Neural progenitor cell (in vitro differentiated cells): ENCODE results near the gene KIRREL3. TPM values are rescaled to one million over a fixed set of nuclear protein-coding genes. Genes with fewer than 3 reads are reported as not detected.

Source experiments
- DNase-seq: peaks from one replicate; pipeline ENCODE4 v3.0.0-alpha.2; 2016; ENCODE audit warnings: low spot score
- H2AFZ ChIP-seq: fragments of 200-600 bp; sonication (generic); replicated peaks from 2 replicates; pipeline ENCODE4 v1.6.1; 2016; ENCODE audit warnings: antibody characterized with exemption
- H3F3A ChIP-seq: fragments of 200-600 bp; sonication (generic); 2 replicates; pipeline ENCODE4 v1.6.1; 2016; ENCODE audit warnings: antibody characterized with exemption, low read depth
- H3K27ac ChIP-seq: fragments of 200-600 bp; sonication (generic); 2 replicates; pipeline ENCODE4 v1.5.1; 2016; ENCODE audit warnings: mild to moderate bottlenecking
- H3K27me3 ChIP-seq: fragments of 200-600 bp; sonication (generic); 2 replicates; pipeline ENCODE4 v1.6.1; 2016; ENCODE audit warnings: mild to moderate bottlenecking, moderate library complexity
- H3K36me3 ChIP-seq: fragments of 200-600 bp; sonication (generic); 2 replicates; pipeline ENCODE4 v1.5.1; 2016
- H3K4me1 ChIP-seq: fragments of 200-600 bp; sonication (generic); 2 replicates; pipeline ENCODE4 v1.6.1; 2016; ENCODE audit warnings: mixed run types
- H3K4me2 ChIP-seq: fragments of 200-600 bp; sonication (generic); 2 replicates; pipeline ENCODE4 v1.6.1; 2016
- H3K4me3 ChIP-seq: fragments of 200-600 bp; sonication (generic); 2 replicates; pipeline ENCODE4 v1.5.1; 2016
- H3K79me2 ChIP-seq: fragments of 200-600 bp; sonication (generic); 2 replicates; pipeline ENCODE4 v1.6.1; 2016; ENCODE audit warnings: low read depth
- H3K9ac ChIP-seq: fragments of 200-600 bp; sonication (generic); 2 replicates; pipeline ENCODE4 v1.6.1; 2016
- H3K9me3 ChIP-seq: fragments of 200-600 bp; sonication (generic); 2 replicates; pipeline ENCODE4 v1.5.1; 2016; ENCODE audit warnings: low read depth
- H4K20me1 ChIP-seq: fragments of 200-600 bp; sonication (generic); 2 replicates; pipeline ENCODE4 v1.6.1; 2016; ENCODE audit warnings: low read depth
- H3K27ac Mint-ChIP-seq: 3 replicates; pipeline ENCODE4 v1.8.0; 2021; ENCODE audit warnings: mixed read lengths
- H3K27me3 Mint-ChIP-seq: 2 replicates; pipeline ENCODE4 v1.8.0; 2022; ENCODE audit warnings: low read depth, mild to moderate bottlenecking, inconsistent platforms, moderate library complexity, mixed read lengths; ENCODE audit not compliant: insufficient read depth
- H3K36me3 Mint-ChIP-seq: 3 replicates; pipeline ENCODE4 v1.8.0; 2021; ENCODE audit warnings: mixed read lengths
- H3K4me1 Mint-ChIP-seq: 3 replicates; pipeline ENCODE4 v1.8.0; 2021; ENCODE audit warnings: mixed read lengths
- H3K4me3 Mint-ChIP-seq: 3 replicates; pipeline ENCODE4 v1.8.0; 2021; ENCODE audit warnings: mild to moderate bottlenecking, moderate library complexity, mixed read lengths
- H3K9me3 Mint-ChIP-seq: 3 replicates; pipeline ENCODE4 v1.8.0; 2020; ENCODE audit warnings: mixed read lengths
- EZH2 ChIP-seq: fragments of 200-600 bp; sonication (generic); IDR thresholded peaks from 2 replicates; pipeline ENCODE4 v1.6.1; 2017; ENCODE audit warnings: antibody characterized with exemption, mild to moderate bottlenecking, moderate library complexity
- EZH2phosphoT487 ChIP-seq: fragments of 200-600 bp; sonication (generic); IDR thresholded peaks from 2 replicates; pipeline ENCODE4 v1.6.1; 2017; ENCODE audit warnings: antibody characterized with exemption
- total RNA-seq: library from RNA; depleted of rRNA; stranded (reverse); fragments of >200 nt; gene quantifications from 2 replicates; pipeline ENCODE4 v1.2.3, GENCODE V29; 2015; ENCODE audit warnings: low replicate concordance
- TF ChIP-seq, protein P1 (sequence below): fragments of 200-600 bp; sonication (generic); IDR thresholded peaks from 2 replicates; pipeline ENCODE4 v1.5.1; 2017; ENCODE audit warnings: antibody characterized with exemption, mild to moderate bottlenecking

The KIRREL3 gene
- total RNA-seq, 1 donor from 2014 or later, result 1.1 TPM

DNA sequence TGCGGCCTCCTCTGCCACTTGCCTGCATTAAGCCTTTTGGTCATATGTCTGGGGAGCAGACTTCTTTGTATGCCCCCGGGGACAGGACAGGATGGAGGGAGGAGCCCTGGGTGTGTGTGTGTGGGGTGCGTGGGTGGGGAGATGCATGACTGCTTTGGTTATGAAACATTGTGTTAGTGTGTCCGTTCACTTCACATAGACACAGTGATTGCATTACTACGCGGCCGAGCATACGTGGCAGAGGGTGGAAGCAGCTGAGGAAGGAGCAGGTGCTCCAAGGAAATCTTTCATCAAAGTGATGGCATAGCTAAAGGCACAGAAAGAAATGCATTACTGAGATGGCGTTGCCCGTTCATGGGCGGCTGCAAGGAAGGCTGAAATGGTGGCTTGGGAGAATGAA lies 384.7 kb downstream of the KIRREL3 start:
- no peak overlapping the region for H3K4me3 ChIP-seq
- H3F3A ChIP-seq, result no peaks in the 10 kb centered on the region
- no peaks in the 10 kb centered on the region for H3K36me3 ChIP-seq
- H3K27ac Mint-ChIP-seq, result no peak overlapping the region
- H3K4me3 Mint-ChIP-seq, result no peak overlapping the region
- peaks cover 12% of the 10 kb centered on the region for H3K4me1 Mint-ChIP-seq
- no peak overlapping the region for H3K4me2 ChIP-seq
- no peak overlapping the region for H2AFZ ChIP-seq
- no peak overlapping the region for H3K9ac ChIP-seq
- DNase-seq, result no peak
- peaks cover 9% of the 10 kb centered on the region for H3K4me1 ChIP-seq
- no peak for TF ChIP-seq EZH2phosphoT487
- no peak for TF ChIP-seq EZH2
- TF ChIP-seq, protein P1, sequence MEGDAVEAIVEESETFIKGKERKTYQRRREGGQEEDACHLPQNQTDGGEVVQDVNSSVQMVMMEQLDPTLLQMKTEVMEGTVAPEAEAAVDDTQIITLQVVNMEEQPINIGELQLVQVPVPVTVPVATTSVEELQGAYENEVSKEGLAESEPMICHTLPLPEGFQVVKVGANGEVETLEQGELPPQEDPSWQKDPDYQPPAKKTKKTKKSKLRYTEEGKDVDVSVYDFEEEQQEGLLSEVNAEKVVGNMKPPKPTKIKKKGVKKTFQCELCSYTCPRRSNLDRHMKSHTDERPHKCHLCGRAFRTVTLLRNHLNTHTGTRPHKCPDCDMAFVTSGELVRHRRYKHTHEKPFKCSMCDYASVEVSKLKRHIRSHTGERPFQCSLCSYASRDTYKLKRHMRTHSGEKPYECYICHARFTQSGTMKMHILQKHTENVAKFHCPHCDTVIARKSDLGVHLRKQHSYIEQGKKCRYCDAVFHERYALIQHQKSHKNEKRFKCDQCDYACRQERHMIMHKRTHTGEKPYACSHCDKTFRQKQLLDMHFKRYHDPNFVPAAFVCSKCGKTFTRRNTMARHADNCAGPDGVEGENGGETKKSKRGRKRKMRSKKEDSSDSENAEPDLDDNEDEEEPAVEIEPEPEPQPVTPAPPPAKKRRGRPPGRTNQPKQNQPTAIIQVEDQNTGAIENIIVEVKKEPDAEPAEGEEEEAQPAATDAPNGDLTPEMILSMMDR, result no peak
- H3K27me3 Mint-ChIP-seq, result peaks cover 5% of the 10 kb centered on the region
- H3K27ac ChIP-seq, result no peak overlapping the region
- H4K20me1 ChIP-seq, result no peaks in the 10 kb centered on the region
- H3K36me3 Mint-ChIP-seq, result no peaks in the 10 kb centered on the region
- peaks cover 11% of the 10 kb centered on the region for H3K27me3 ChIP-seq
- H3K9me3 Mint-ChIP-seq, result peaks cover 4% of the 10 kb centered on the region
- no peaks in the 10 kb centered on the region for H3K79me2 ChIP-seq
- no peaks in the 10 kb centered on the region for H3K9me3 ChIP-seq

GRCh38 chr11:126613272-126613671 lies 387.3 kb downstream of the KIRREL3 start:
- H3K9me3 ChIP-seq, result no peaks in the 10 kb centered on the region
- TF ChIP-seq EZH2 (no peak), EZH2phosphoT487 (no peak)
- TF ChIP-seq, protein P1, result no peak
- H2AFZ ChIP-seq, result no peak overlapping the region
- DNase-seq, result no peak
- peaks cover 2% of the 10 kb centered on the region for H3K9me3 Mint-ChIP-seq
- no peaks in the 10 kb centered on the region for H3K36me3 ChIP-seq
- H3K4me3 ChIP-seq, result no peak overlapping the region
- H3K36me3 Mint-ChIP-seq, result no peaks in the 10 kb centered on the region
- peaks cover 18% of the 10 kb centered on the region for H3K4me1 ChIP-seq
- H3K4me1 Mint-ChIP-seq, result peaks cover 18% of the 10 kb centered on the region
- no peaks in the 10 kb centered on the region for H3K79me2 ChIP-seq
- H3K27me3 Mint-ChIP-seq, result peaks cover 4% of the 10 kb centered on the region
- no peak overlapping the region for H3K27ac ChIP-seq
- H3K9ac ChIP-seq, result no peak overlapping the region
- H3F3A ChIP-seq, result peaks cover 16% of the 10 kb centered on the region
- H3K4me3 Mint-ChIP-seq, result no peak overlapping the region
- H3K27ac Mint-ChIP-seq, result no peak overlapping the region
- peaks cover 15% of the 10 kb centered on the region for H3K27me3 ChIP-seq
- no peak overlapping the region for H3K4me2 ChIP-seq
- no peaks in the 10 kb centered on the region for H4K20me1 ChIP-seq

GRCh38 chr11:126612671-126613070 lies 387.9 kb downstream of the KIRREL3 start:
- peaks cover 15% of the 10 kb centered on the region for H3K27me3 ChIP-seq
- H3F3A ChIP-seq, result peaks cover 22% of the 10 kb centered on the region
- H3K79me2 ChIP-seq, result no peaks in the 10 kb centered on the region
- H3K4me1 Mint-ChIP-seq, result peaks cover 24% of the 10 kb centered on the region
- no peak overlapping the region for H3K27ac Mint-ChIP-seq
- DNase-seq, result no peak
- no peaks in the 10 kb centered on the region for H3K36me3 ChIP-seq
- peaks cover 4% of the 10 kb centered on the region for H4K20me1 ChIP-seq
- no peak overlapping the region for H3K4me2 ChIP-seq
- peaks cover 23% of the 10 kb centered on the region for H3K4me1 ChIP-seq
- no peaks in the 10 kb centered on the region for H3K9me3 ChIP-seq
- no peak overlapping the region for H3K9ac ChIP-seq
- TF ChIP-seq, protein P1, result no peak
- no peak for TF ChIP-seq EZH2phosphoT487
- no peak overlapping the region for H3K4me3 Mint-ChIP-seq
- no peak overlapping the region for H2AFZ ChIP-seq
- peaks cover 4% of the 10 kb centered on the region for H3K27me3 Mint-ChIP-seq
- no peak overlapping the region for H3K4me3 ChIP-seq
- H3K36me3 Mint-ChIP-seq, result no peaks in the 10 kb centered on the region
- peaks cover 2% of the 10 kb centered on the region for H3K9me3 Mint-ChIP-seq
- no peak overlapping the region for H3K27ac ChIP-seq

DNA sequence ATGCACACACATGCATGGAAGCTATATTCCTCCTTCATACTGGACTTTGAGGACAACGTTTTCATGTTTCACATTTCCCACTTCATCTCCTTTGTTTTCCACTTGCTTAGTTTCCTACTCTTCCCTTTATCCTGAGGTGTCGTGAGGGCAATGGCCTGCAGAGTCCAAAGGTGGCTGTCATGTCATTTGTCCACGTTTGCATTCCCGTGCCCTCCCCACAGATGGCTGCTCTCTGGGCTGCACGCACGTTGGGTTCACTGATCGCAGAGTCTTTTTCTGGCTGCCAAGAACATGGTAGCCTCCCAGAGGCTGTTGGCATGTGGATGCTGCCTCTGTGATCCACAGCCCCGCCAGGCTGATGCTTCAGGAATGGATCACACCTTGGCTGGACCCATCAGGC lies 389.1 kb downstream of the KIRREL3 start:
- H3K27ac ChIP-seq, result no peak overlapping the region
- H3K79me2 ChIP-seq, result no peaks in the 10 kb centered on the region
- H2AFZ ChIP-seq, result no peak overlapping the region
- H3F3A ChIP-seq, result peaks cover 33% of the 10 kb centered on the region
- H4K20me1 ChIP-seq, result peaks cover 6% of the 10 kb centered on the region
- TF ChIP-seq EZH2phosphoT487, result no peak
- H3K4me1 ChIP-seq, result peaks cover 34% of the 10 kb centered on the region
- peaks cover 17% of the 10 kb centered on the region for H3K27me3 ChIP-seq
- peaks cover 37% of the 10 kb centered on the region for H3K4me1 Mint-ChIP-seq
- H3K27ac Mint-ChIP-seq, result no peak overlapping the region
- H3K36me3 Mint-ChIP-seq, result no peaks in the 10 kb centered on the region
- H3K36me3 ChIP-seq, result no peaks in the 10 kb centered on the region
- H3K9ac ChIP-seq, result no peak overlapping the region
- no peak overlapping the region for H3K4me2 ChIP-seq
- no peak overlapping the region for H3K4me3 Mint-ChIP-seq
- no peaks in the 10 kb centered on the region for H3K9me3 ChIP-seq
- peaks cover 7% of the 10 kb centered on the region for H3K27me3 Mint-ChIP-seq
- no peak for DNase-seq
- peaks cover 2% of the 10 kb centered on the region for H3K9me3 Mint-ChIP-seq
- H3K4me3 ChIP-seq, result no peak overlapping the region
